SK-N-SH treated with all-trans-retinoic acid at 6 μM for 48 hours (cell line): ENCODE data around the gene SLC35F6.

Source experiments
- ATAC-seq: fragments of 200-7000 bp; cut with Tn5 transposase; 3 replicates; pipeline ENCODE4 v1.9.1; 2020; ENCODE audit warnings: mild to moderate bottlenecking, moderate library complexity
- ARNTL ChIP-seq: fragments of 450-650 bp; formaldehyde crosslinking; IDR thresholded peaks from 2 replicates; pipeline ENCODE4 v1.5.0; 2020; ENCODE audit warnings: low read depth, mild to moderate bottlenecking, moderate library complexity, borderline replicate concordance
- BACH2 ChIP-seq: fragments of 250-450 bp; sonication (Bioruptor Pico); IDR thresholded peaks from 2 replicates; pipeline ENCODE4 v1.9.0; 2021; ENCODE audit warnings: mild to moderate bottlenecking, borderline replicate concordance
- CSDC2 ChIP-seq: fragments of 250-450 bp; sonication (Bioruptor Pico); IDR thresholded peaks from 2 replicates; pipeline ENCODE4 v1.5.0; 2020; ENCODE audit warnings: mild to moderate bottlenecking, moderate library complexity
- ESRRG ChIP-seq: fragments of 250-450 bp; sonication (Bioruptor Pico); IDR thresholded peaks from 2 replicates; pipeline ENCODE4 v1.6.1; 2021; ENCODE audit warnings: mild to moderate bottlenecking
- GLIS3 ChIP-seq: fragments of 250-450 bp; sonication (Bioruptor Pico); IDR thresholded peaks from 2 replicates; pipeline ENCODE4 v1.5.0; 2020; ENCODE audit warnings: mild to moderate bottlenecking, moderate library complexity
- ISL1 ChIP-seq: fragments of 250-450 bp; sonication (Bioruptor Pico); IDR thresholded peaks from 2 replicates; pipeline ENCODE4 v2.1.2; 2022; ENCODE audit warnings: mild to moderate bottlenecking, moderate library complexity
- OSR1 ChIP-seq: fragments of 250-450 bp; sonication (Bioruptor Pico); IDR thresholded peaks from 2 replicates; pipeline ENCODE4 v1.8.0; 2022; ENCODE audit warnings: moderate library complexity, mild to moderate bottlenecking, inconsistent platforms
- RARB ChIP-seq: fragments of 250-450 bp; sonication (Bioruptor Pico); IDR thresholded peaks from 2 replicates; pipeline ENCODE4 v1.8.0; 2021; ENCODE audit warnings: mild to moderate bottlenecking, moderate library complexity
- SNAI2 ChIP-seq: fragments of 250-450 bp; sonication (Bioruptor Pico); IDR thresholded peaks from 2 replicates; pipeline ENCODE4 v1.5.0; 2020; ENCODE audit warnings: mild to moderate bottlenecking, moderate library complexity
- TCF4 ChIP-seq: fragments of 250-450 bp; sonication (Bioruptor Pico); IDR thresholded peaks from 2 replicates; pipeline ENCODE4 v1.8.0; 2021; ENCODE audit warnings: mild to moderate bottlenecking, moderate library complexity, borderline replicate concordance
- TOX ChIP-seq: fragments of 250-450 bp; sonication (Bioruptor Pico); IDR thresholded peaks from 2 replicates; pipeline ENCODE4 v1.8.0; 2021; ENCODE audit warnings: mild to moderate bottlenecking, moderate library complexity, borderline replicate concordance
- ZC3H10 ChIP-seq: fragments of 250-450 bp; sonication (Bioruptor Pico); IDR thresholded peaks from 2 replicates; pipeline ENCODE4 v1.5.1; 2021; ENCODE audit warnings: mild to moderate bottlenecking, moderate library complexity
- ZNF565 ChIP-seq: fragments of 450-650 bp; formaldehyde crosslinking; conservative IDR thresholded peaks from 2 replicates; pipeline ENCODE4 v1.5.0; 2020; ENCODE audit warnings: low read depth, mild to moderate bottlenecking, moderate library complexity
- TF ChIP-seq, protein P1 (sequence below): fragments of 250-450 bp; sonication (Bioruptor Pico); IDR thresholded peaks from 2 replicates; pipeline ENCODE4 v1.5.0; 2020; ENCODE audit warnings: mild to moderate bottlenecking, moderate library complexity
- TF ChIP-seq, protein P2 (sequence below): fragments of 250-450 bp; sonication (Bioruptor Pico); IDR thresholded peaks from 2 replicates; pipeline ENCODE4 v1.8.0; 2021; ENCODE audit warnings: low read depth, mild to moderate bottlenecking, moderate library complexity, borderline replicate concordance
- TF ChIP-seq, protein P3 (sequence below): fragments of 250-450 bp; sonication (Bioruptor Pico); IDR thresholded peaks from 2 replicates; pipeline ENCODE4 v1.8.0; 2020; ENCODE audit warnings: mild to moderate bottlenecking, moderate library complexity, borderline replicate concordance
- TF ChIP-seq, protein P4 (sequence below): fragments of 250-450 bp; sonication (Bioruptor Pico); IDR thresholded peaks from 2 replicates; pipeline ENCODE4 v1.5.1; 2020; ENCODE audit warnings: low read depth, mild to moderate bottlenecking, moderate library complexity
- TF ChIP-seq, protein P5 (sequence below): fragments of 250-450 bp; sonication (Bioruptor Pico); IDR thresholded peaks from 2 replicates; pipeline ENCODE4 v1.5.1; 2021; ENCODE audit warnings: mild to moderate bottlenecking, moderate library complexity

The SLC35F6 gene

DNA sequence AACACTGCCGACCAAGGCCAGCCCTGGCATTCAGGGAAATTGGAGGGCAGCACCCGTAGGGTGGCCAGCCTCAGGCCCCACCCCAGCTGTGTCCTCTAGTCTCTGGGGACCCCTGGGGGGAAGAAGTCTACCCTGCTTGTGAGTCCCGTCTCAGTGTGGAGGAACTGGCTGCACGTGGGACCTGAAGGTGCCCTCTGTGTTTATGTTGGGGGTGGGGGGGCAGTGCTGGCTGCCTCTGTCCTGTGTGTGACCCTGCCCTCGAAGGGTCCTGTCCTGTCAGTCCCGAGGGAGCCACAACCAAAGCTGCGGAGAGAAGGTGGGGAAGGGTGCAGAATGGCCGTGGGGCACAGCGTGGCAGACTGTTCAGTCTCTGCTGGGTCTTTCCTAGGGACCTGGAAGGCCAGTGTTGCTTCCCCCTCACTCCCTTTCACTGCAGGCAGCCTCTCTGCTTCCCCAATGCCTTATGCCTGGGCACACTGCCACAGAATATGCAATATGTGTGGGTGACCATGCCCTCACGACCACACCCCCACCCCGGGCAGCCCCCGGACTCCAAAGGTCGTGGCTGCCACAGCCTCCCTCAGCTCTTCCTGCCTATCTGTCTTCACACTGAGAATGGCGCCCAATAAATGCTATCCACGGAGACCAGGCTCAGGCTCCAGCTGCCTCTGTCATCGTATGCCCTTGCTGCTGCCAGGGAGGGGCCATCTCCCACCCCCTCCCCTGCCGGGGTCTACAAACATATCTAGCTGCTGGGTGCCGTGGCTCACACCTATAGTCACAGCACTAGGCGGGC is 33.3 kb upstream of the SLC35F6 start:
- no peak for TF ChIP-seq BACH2
- TF ChIP-seq, protein P1, sequence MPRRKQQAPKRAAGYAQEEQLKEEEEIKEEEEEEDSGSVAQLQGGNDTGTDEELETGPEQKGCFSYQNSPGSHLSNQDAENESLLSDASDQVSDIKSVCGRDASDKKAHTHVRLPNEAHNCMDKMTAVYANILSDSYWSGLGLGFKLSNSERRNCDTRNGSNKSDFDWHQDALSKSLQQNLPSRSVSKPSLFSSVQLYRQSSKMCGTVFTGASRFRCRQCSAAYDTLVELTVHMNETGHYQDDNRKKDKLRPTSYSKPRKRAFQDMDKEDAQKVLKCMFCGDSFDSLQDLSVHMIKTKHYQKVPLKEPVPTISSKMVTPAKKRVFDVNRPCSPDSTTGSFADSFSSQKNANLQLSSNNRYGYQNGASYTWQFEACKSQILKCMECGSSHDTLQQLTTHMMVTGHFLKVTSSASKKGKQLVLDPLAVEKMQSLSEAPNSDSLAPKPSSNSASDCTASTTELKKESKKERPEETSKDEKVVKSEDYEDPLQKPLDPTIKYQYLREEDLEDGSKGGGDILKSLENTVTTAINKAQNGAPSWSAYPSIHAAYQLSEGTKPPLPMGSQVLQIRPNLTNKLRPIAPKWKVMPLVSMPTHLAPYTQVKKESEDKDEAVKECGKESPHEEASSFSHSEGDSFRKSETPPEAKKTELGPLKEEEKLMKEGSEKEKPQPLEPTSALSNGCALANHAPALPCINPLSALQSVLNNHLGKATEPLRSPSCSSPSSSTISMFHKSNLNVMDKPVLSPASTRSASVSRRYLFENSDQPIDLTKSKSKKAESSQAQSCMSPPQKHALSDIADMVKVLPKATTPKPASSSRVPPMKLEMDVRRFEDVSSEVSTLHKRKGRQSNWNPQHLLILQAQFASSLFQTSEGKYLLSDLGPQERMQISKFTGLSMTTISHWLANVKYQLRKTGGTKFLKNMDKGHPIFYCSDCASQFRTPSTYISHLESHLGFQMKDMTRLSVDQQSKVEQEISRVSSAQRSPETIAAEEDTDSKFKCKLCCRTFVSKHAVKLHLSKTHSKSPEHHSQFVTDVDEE (CRISPR knock-in tag): no peak
- TF ChIP-seq ISL1 (CRISPR knock-in tag): no peak
- TF ChIP-seq, protein P2, sequence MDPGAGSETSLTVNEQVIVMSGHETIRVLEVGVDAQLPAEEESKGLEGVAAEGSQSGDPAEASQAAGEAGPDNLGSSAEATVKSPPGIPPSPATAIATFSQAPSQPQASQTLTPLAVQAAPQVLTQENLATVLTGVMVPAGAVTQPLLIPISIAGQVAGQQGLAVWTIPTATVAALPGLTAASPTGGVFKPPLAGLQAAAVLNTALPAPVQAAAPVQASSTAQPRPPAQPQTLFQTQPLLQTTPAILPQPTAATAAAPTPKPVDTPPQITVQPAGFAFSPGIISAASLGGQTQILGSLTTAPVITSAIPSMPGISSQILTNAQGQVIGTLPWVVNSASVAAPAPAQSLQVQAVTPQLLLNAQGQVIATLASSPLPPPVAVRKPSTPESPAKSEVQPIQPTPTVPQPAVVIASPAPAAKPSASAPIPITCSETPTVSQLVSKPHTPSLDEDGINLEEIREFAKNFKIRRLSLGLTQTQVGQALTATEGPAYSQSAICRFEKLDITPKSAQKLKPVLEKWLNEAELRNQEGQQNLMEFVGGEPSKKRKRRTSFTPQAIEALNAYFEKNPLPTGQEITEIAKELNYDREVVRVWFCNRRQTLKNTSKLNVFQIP (CRISPR knock-in tag): no peak
- TF ChIP-seq TOX (CRISPR knock-in tag): no peak
- TF ChIP-seq SNAI2: no peak
- TF ChIP-seq, protein P3, sequence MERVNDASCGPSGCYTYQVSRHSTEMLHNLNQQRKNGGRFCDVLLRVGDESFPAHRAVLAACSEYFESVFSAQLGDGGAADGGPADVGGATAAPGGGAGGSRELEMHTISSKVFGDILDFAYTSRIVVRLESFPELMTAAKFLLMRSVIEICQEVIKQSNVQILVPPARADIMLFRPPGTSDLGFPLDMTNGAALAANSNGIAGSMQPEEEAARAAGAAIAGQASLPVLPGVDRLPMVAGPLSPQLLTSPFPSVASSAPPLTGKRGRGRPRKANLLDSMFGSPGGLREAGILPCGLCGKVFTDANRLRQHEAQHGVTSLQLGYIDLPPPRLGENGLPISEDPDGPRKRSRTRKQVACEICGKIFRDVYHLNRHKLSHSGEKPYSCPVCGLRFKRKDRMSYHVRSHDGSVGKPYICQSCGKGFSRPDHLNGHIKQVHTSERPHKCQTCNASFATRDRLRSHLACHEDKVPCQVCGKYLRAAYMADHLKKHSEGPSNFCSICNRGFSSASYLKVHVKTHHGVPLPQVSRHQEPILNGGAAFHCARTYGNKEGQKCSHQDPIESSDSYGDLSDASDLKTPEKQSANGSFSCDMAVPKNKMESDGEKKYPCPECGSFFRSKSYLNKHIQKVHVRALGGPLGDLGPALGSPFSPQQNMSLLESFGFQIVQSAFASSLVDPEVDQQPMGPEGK (CRISPR knock-in tag): no peak
- TF ChIP-seq, protein P4, sequence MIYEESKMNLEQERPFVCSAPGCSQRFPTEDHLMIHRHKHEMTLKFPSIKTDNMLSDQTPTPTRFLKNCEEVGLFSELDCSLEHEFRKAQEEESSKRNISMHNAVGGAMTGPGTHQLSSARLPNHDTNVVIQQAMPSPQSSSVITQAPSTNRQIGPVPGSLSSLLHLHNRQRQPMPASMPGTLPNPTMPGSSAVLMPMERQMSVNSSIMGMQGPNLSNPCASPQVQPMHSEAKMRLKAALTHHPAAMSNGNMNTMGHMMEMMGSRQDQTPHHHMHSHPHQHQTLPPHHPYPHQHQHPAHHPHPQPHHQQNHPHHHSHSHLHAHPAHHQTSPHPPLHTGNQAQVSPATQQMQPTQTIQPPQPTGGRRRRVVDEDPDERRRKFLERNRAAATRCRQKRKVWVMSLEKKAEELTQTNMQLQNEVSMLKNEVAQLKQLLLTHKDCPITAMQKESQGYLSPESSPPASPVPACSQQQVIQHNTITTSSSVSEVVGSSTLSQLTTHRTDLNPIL (CRISPR knock-in tag): no peak
- no peak for TF ChIP-seq ZNF565 (CRISPR knock-in tag)
- no peak for TF ChIP-seq OSR1 (CRISPR knock-in tag)
- TF ChIP-seq, protein P5, sequence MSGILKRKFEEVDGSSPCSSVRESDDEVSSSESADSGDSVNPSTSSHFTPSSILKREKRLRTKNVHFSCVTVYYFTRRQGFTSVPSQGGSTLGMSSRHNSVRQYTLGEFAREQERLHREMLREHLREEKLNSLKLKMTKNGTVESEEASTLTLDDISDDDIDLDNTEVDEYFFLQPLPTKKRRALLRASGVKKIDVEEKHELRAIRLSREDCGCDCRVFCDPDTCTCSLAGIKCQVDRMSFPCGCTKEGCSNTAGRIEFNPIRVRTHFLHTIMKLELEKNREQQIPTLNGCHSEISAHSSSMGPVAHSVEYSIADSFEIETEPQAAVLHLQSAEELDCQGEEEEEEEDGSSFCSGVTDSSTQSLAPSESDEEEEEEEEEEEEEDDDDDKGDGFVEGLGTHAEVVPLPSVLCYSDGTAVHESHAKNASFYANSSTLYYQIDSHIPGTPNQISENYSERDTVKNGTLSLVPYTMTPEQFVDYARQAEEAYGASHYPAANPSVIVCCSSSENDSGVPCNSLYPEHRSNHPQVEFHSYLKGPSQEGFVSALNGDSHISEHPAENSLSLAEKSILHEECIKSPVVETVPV: no peak
- TF ChIP-seq CSDC2: no peak
- no peak for TF ChIP-seq ZC3H10
- TF ChIP-seq GLIS3: no peak
- no peak for TF ChIP-seq TCF4
- no peak for TF ChIP-seq ARNTL (CRISPR knock-in tag)
- ATAC-seq: peak; percentile 11; the same call in 1 of the 3 replicates

DNA sequence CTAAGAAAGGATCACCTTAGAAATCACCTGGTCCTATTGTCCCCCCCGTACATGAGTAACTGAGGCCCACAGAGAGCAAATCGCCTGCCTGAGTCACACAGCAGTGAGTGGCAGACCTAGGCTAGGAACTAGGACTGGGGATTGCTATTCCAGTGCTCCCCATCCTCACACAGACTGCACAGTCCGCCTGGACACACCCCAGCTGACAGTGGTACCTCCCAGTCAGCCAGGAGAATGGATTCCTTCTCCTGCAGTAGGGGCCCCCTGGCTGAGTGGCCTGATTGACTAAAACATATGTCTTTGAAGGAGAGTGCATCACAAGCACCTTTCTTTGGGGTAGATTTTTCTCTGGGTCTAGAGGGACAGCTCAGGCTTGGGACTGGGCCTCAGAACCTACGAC is 32.4 kb upstream of the SLC35F6 start:
- no peak for ATAC-seq
- TF ChIP-seq ESRRG (CRISPR knock-in tag) (no peak), RARB (CRISPR knock-in tag) (no peak), ZNF565 (CRISPR knock-in tag) (no peak), OSR1 (CRISPR knock-in tag) (no peak)
- TF ChIP-seq, protein P4 (CRISPR knock-in tag): no peak
- TF ChIP-seq, protein P5: no peak
- TF ChIP-seq, protein P3 (CRISPR knock-in tag): no peak
